ENCODE measurements around the gene RABGAP1.

Gene RABGAP1

GRCh38 chr9:122954253-122954691, 13.5 kb downstream of the RABGAP1 start:
- TF ChIP-seq CTCF (conservative IDR thresholded peaks at IDR 0.05; ENCODE audit: control insufficient read depth, insufficient read depth, low read depth, low read length): no peak
- peak; percentile 20 for DNase-seq (ENCODE audit: low read depth)

GRCh38 chr9:122955961-122956360, 15.1 kb downstream of the RABGAP1 start:
- no peak overlapping the region for H3K4me3 ChIP-seq (ENCODE audit: control insufficient read depth, low read depth, low read length)
- TF ChIP-seq CTCF (conservative IDR thresholded peaks at IDR 0.05; ENCODE audit: control insufficient read depth, insufficient read depth, low read depth, low read length): no peak
- no peak for DNase-seq (ENCODE audit: low read depth)

More at GRCh38 chr9:122954253-122954691, 13.5 kb downstream of the RABGAP1 start:
- H3K4me3 ChIP-seq (ENCODE audit: control insufficient read depth, low read depth, low read length): no peak overlapping the region

GRCh38 chr9:122961139-122961538, 20.3 kb downstream of the RABGAP1 start:
- TF ChIP-seq CTCF (conservative IDR thresholded peaks at IDR 0.05; ENCODE audit: control insufficient read depth, insufficient read depth, low read depth, low read length): no peak
- peak; percentile 18 for DNase-seq (ENCODE audit: low read depth)
- no peak overlapping the region for H3K4me3 ChIP-seq (ENCODE audit: control insufficient read depth, low read depth, low read length)

DNA sequence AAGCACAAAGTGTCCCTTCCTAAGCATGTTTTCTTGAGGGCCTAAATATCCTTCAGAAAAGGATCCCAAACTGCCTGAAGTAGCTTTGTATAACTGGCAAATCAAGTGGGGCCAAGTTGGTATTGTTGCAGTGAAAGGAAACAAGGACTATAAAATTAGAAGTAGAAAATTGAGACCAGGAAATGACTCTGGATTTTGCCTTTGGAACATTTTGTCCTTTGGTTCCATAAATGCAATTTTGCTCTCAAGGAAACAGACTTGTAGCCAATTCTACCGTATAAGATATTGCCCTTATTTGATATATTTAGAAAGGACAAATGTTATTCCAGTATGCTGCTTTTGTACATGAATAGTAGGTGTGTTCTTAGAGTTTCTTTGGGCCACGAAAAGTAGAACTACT, 34.4 kb downstream of the RABGAP1 start:
- no peak overlapping the region for H3K4me3 ChIP-seq (ENCODE audit: control insufficient read depth, low read depth, low read length)
- DNase-seq (ENCODE audit: low read depth): no peak
- TF ChIP-seq CTCF (conservative IDR thresholded peaks at IDR 0.05; ENCODE audit: control insufficient read depth, insufficient read depth, low read depth, low read length): no peak

- peak; percentile 22 for DNase-seq (ENCODE audit: low read depth)
Measured at GRCh38 chr9:122978601-122979000, 37.8 kb downstream of the RABGAP1 start.

GRCh38 chr9:122986010-122986409, 45.2 kb downstream of the RABGAP1 start:
- no peak for TF ChIP-seq CTCF (conservative IDR thresholded peaks at IDR 0.05; ENCODE audit: control insufficient read depth, insufficient read depth, low read depth, low read length)
- DNase-seq (ENCODE audit: low read depth): peak; percentile 17
- no peak overlapping the region for H3K4me3 ChIP-seq (ENCODE audit: control insufficient read depth, low read depth, low read length)

More at GRCh38 chr9:122978601-122979000, 37.8 kb downstream of the RABGAP1 start:
- TF ChIP-seq CTCF (conservative IDR thresholded peaks at IDR 0.05; ENCODE audit: control insufficient read depth, insufficient read depth, low read depth, low read length): no peak
- no peak overlapping the region for H3K4me3 ChIP-seq (ENCODE audit: control insufficient read depth, low read depth, low read length)

GRCh38 chr9:122988141-122988540, 47.3 kb downstream of the RABGAP1 start:
- H3K4me3 ChIP-seq (ENCODE audit: control insufficient read depth, low read depth, low read length): no peak overlapping the region
- no peak for TF ChIP-seq CTCF (conservative IDR thresholded peaks at IDR 0.05; ENCODE audit: control insufficient read depth, insufficient read depth, low read depth, low read length)
- DNase-seq (ENCODE audit: low read depth): no peak
